ENCODE measurements around the gene ZNF778. TPM values are rescaled to one million over a fixed set of nuclear protein-coding genes. Genes with fewer than 3 reads are reported as not detected.
A peak's percentile ranks its signal among the peaks of the same experiment; 100 is the strongest.

ZNF778 gene
- total and polyA plus RNA-seq, 10 of the 15 experiments (the other 5 are each of a cell fraction or from before 2014, with no cell fraction given): 0.20 to 9.7 (median 4.1) TPM

DNA sequence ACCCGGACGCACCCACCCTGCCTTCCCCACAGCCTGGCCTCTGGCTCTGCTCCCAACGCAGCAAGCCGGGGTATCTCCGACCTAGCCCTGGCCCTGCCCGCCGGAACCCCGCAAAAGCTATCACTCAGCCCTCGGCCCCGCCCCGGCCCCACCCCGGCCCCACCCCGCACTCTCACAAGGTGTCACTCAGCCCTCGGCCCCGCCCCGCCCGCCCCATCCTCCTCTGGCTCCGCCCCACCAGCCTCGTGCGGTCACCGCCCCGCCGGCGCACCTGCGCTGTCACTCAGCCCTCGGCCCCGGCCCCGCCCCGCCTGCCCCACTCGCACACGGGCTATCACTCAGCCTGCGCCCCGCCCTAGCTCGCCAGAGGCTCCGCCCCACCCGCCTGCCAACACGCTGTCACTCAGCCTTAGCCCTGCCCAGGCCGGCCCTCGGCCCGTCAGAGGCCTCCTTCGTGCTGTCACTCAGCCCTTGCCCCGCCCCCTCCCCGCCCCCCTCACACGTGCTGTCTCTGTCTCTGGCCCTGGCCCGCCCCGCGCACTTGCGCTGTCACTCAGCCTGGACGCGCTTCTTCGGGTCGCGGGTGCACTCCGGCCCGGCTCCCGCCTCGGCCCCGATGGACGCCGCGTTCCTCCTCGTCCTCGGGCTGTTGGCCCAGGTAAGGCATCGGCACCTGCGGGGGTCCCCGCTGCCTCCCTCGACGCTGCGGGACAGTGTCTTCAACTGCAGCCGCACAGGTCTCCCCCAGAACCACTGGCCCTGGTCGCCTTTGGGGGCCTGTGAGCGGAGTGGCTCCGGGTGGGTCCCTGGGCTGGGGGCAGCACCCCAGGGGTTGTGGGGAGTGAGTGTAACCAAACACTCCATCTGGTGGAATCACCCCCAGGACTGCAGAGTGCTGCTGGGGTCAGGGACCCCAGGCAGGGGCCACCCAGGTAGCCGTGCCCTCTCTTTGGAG is 46.0 kb upstream of the ZNF778 start, which contains the start of gene CDH15:
Gene CDH15, plus strand, starts transcription at position 533 of the 955 bp plus-strand sequence. Its CDS starts 84 bp downstream, at position 617.
- Histone ChIP-seq H3K9ac (ENCODE audit: control insufficient read depth, insufficient read depth, low read length) (no peak within 1 kb of the TSS; the same call in 1 of the 2 replicates), H3K4me1 (ENCODE audit: control insufficient read depth, insufficient read depth, low read length) (peaks cover 7% of the 10 kb centered on the region), H3K4me2 (ENCODE audit: control insufficient read depth, insufficient read depth) (peak within 1 kb of the TSS; percentile 81), H3K27me3 (replicated peaks in 1 of 2; ENCODE audit: control insufficient read depth in 2 of 2, insufficient read depth in 2 of 2, low read length in 1 of 2) (peaks cover 0 to 8% of the 10 kb centered on the region in 2 experiments; a peak in 3 of 4 replicates), H3K27ac (ENCODE audit: control insufficient read depth, insufficient read depth) (no peak within 1 kb of the TSS), H3K36me3 (ENCODE audit: control insufficient read depth in 2 of 2, insufficient read depth in 2 of 2, low read length in 1 of 2) (no peaks in the 10 kb centered on the region), H3K4me3 (no peak within 1 kb of the TSS; the same call in 1 of the 2 replicates), H2AFZ (ENCODE audit: control insufficient read depth, low read depth, low read length) (peak within 1 kb of the TSS; percentile 36; the same call in 1 of the 2 replicates), H3K79me2 (ENCODE audit: control insufficient read depth, insufficient read depth, low read length) (no peaks in the 10 kb centered on the region), H4K20me1 (ENCODE audit: control insufficient read depth, insufficient read depth) (no peaks in the 10 kb centered on the region; the same call in 1 of the 2 replicates), H3K9me3 (replicated peaks; ENCODE audit: control insufficient read depth, insufficient read depth, low read length) (no peaks in the 10 kb centered on the region)
- CTCF ChIA-PET: interaction anchor here (0.7 to 1.2 kb wide), 3 partner anchors 46 to 314 kb away, joined by 3 to 4 read pairs (median 3); partner anchors contain the start of genes TRAPPC2L and ZNF778
- DNase-seq (ENCODE audit: low read depth, low spot score) (peak; percentile 80), ATAC-seq (peak; percentile 88), FAIRE-seq (peak; percentile 75)
- POLR2A ChIA-PET: interaction anchor here (0.5 to 0.6 kb wide), 2 partner anchors 377 to 466 kb away, joined by 3 read pairs; no protein-coding TSS in a partner anchor
- RAD21 ChIA-PET (ENCODE audit: unreplicated experiment): interaction anchor here (0.8 to 1.4 kb wide), 9 partner anchors 21 to 434 kb away, joined by 3 to 7 read pairs (median 4); partner anchors contain the start of genes APRT, GALNS, TRAPPC2L and ZNF778
- TF ChIP-seq SMAD1 (IDR thresholded peaks at IDR 0.05; ENCODE audit: low read depth, partially characterized antibody) (no peak), BHLHE40 (IDR thresholded peaks at IDR 0.05; ENCODE audit: borderline replicate concordance in 1 of 2, low read depth in 2 of 2, low read length in 1 of 2) (peak; percentile 92 to 94), PBX3 (IDR thresholded peaks at IDR 0.05; ENCODE audit: insufficient replicate concordance, low read depth, low read length) (peak; percentile 94), FOS (IDR thresholded peaks at IDR 0.05; ENCODE audit: borderline replicate concordance, extremely low read depth, insufficient read length) (no peak), SP1 (IDR thresholded peaks at IDR 0.05; ENCODE audit: low read depth, low read length) (peak; percentile 81), DPF2 (IDR thresholded peaks at IDR 0.05) (peak; percentile 62), NFYB (IDR thresholded peaks at IDR 0.05; ENCODE audit: insufficient read depth, low read depth, low read length) (0 out of 2 replicates have a peak, but pooled peaks have one; percentile 21), USF1 (IDR thresholded peaks at IDR 0.05; ENCODE audit: borderline replicate concordance, extremely low read length, insufficient read depth, low read depth, low read length) (peak; percentile 63), CREB1 (IDR thresholded peaks at IDR 0.05; ENCODE audit: low read depth) (0 out of 2 replicates have a peak, but pooled peaks have one; percentile 35), CREM (IDR thresholded peaks at IDR 0.05; ENCODE audit: low read depth) (no peak), PAX5 (IDR thresholded peaks at IDR 0.05; ENCODE audit: borderline replicate concordance, low read depth, low read length) (peak; percentile 23; the same call in 1 of the 2 replicates), SRF (IDR thresholded peaks at IDR 0.05; ENCODE audit: low read depth in 2 of 2, low read length in 2 of 2) (no peak), EGR1 (IDR thresholded peaks at IDR 0.05; ENCODE audit: borderline replicate concordance in 1 of 2, low read depth in 2 of 2, low read length in 2 of 2) (peak in 1 of 2 experiments; percentile 72; a peak in 2 of 3 replicates), ETV6 (conservative IDR thresholded peaks at IDR 0.05 in 1 of 2, IDR thresholded peaks at IDR 0.05 in 1 of 2; ENCODE audit: borderline replicate concordance in 1 of 2, low read depth in 1 of 2) (no peak)
- TF ChIP-seq, protein P1, sequence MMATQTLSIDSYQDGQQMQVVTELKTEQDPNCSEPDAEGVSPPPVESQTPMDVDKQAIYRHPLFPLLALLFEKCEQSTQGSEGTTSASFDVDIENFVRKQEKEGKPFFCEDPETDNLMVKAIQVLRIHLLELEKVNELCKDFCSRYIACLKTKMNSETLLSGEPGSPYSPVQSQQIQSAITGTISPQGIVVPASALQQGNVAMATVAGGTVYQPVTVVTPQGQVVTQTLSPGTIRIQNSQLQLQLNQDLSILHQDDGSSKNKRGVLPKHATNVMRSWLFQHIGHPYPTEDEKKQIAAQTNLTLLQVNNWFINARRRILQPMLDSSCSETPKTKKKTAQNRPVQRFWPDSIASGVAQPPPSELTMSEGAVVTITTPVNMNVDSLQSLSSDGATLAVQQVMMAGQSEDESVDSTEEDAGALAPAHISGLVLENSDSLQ (IDR thresholded peaks at IDR 0.05): peak; percentile 98
- in situ Hi-C loops (cut with MboI): no loop called here
- intact Hi-C loops (cut with micrococcal nuclease; ENCODE audit: unreplicated experiment): loop anchor here (2.0 kb wide), 2 partner anchors 21 to 45 kb away; partner anchors contain the start of gene ZNF778
- WGBS (ENCODE audit: insufficient coverage, insufficient replicate concordance, low lambda C conversion rate, missing lambda C conversion rate): 11% methylated on average over 37 of the region's 74 CpGs
- SMC1A ChIA-PET (ENCODE audit: uncharacterized antibody, unreplicated experiment): interaction anchor here (0.6 to 0.8 kb wide), 2 partner anchors 45 to 200 kb away, joined by 3 read pairs; no protein-coding TSS in a partner anchor
- BruUV-seq (replicated peaks): no TSS peak

Measured in GM12878 (cell line).